ENCODE measurements around the gene RAP2A. TPM values are rescaled to one million over a fixed set of nuclear protein-coding genes. Genes with fewer than 3 reads are reported as not detected.

Gene RAP2A
- total and polyA plus RNA-seq, 9 of the 15 experiments (the other 6 are each of a cell fraction or from before 2014, with no cell fraction given): 1.8 to 11.7 (median 5.6) TPM

DNA sequence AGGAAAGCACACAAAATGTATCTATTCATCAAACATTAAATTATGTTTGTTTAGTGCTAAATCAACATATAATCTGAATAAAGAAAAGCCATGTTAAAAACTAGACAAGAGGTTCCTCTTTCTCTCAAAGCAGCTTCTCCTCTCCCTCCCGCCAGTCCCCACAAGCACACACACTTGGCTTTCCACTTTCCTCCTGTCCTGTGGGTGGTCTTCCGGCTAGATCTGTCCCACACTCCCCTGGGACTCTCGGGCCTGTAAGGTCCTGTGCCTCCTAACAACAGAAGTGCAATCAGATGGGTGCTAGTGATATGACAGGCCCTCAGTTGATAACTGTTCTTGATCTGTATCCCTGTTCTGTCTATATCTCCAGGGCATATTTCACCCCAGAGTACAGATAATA is 45.6 kb upstream of the RAP2A start:
- Histone ChIP-seq H3K4me3 (no peak overlapping the region), H2AFZ (ENCODE audit: low read depth, low read length) (no peak overlapping the region), H3K36me3 (ENCODE audit: control insufficient read depth, insufficient read depth, low read length) (peaks cover 3% of the 10 kb centered on the region; the same call in 1 of the 3 replicates), H4K20me1 (replicated peaks; ENCODE audit: control insufficient read depth, insufficient read depth, low read length) (no peaks in the 10 kb centered on the region), H3K4me1 (replicated peaks in 1 of 2; ENCODE audit: control insufficient read depth in 2 of 2, insufficient read depth in 2 of 2, low read length in 2 of 2) (no peaks in the 10 kb centered on the region), H3K79me2 (ENCODE audit: control insufficient read depth, insufficient read depth, low read length) (no peaks in the 10 kb centered on the region; the same call in 2 of the 3 replicates), H3K27me3 (ENCODE audit: control insufficient read depth in 2 of 2, insufficient read depth in 2 of 2, low read length in 2 of 2) (no peaks in the 10 kb centered on the region), H3K4me2 (ENCODE audit: insufficient read depth, low read length) (no peak overlapping the region), H3K9me1 (ENCODE audit: control insufficient read depth, insufficient read depth, low read length) (no peaks in the 10 kb centered on the region), H3K9me3 (replicated peaks; ENCODE audit: control insufficient read depth, insufficient read depth, low read depth, low read length) (no peaks in the 10 kb centered on the region), H3K9ac (ENCODE audit: insufficient read depth in 1 of 2, low read depth in 2 of 2, low read length in 2 of 2) (no peak overlapping the region), H3K27ac (ENCODE audit: extremely low read depth, low read depth, low read length) (no peak overlapping the region)
- intact Hi-C loops (cut with micrococcal nuclease) (no loop called here), in situ Hi-C loops (cut with MboI) (no loop called here)
- DNase-seq (ENCODE audit: extremely low read depth in 1 of 4, low spot score in 3 of 4): no peak
- ChIA-PET POLR2A (interaction anchor here (1.1 kb wide), 1 partner anchor 15 kb away, joined by 3 read pairs; no protein-coding TSS in a partner anchor), CTCF (ENCODE audit: low intra/inter-chr PET ratio) (no interaction called here)
- WGBS (ENCODE audit: insufficient coverage, low coverage, missing lambda C conversion rate): 49% methylated on average over 3 of the region's 3 CpGs
- FAIRE-seq: no peak
- no peak for ATAC-seq
- no TSS peak for BruUV-seq (replicated peaks)
- TF ChIP-seq RBM14 (IDR thresholded peaks at IDR 0.05; ENCODE audit: borderline replicate concordance, insufficient read depth, low read depth, low read length): no peak
- no peak for TF ChIP-seq NR1H2 (CRISPR knock-in tag; IDR thresholded peaks at IDR 0.05)
- TF ChIP-seq, protein P1, sequence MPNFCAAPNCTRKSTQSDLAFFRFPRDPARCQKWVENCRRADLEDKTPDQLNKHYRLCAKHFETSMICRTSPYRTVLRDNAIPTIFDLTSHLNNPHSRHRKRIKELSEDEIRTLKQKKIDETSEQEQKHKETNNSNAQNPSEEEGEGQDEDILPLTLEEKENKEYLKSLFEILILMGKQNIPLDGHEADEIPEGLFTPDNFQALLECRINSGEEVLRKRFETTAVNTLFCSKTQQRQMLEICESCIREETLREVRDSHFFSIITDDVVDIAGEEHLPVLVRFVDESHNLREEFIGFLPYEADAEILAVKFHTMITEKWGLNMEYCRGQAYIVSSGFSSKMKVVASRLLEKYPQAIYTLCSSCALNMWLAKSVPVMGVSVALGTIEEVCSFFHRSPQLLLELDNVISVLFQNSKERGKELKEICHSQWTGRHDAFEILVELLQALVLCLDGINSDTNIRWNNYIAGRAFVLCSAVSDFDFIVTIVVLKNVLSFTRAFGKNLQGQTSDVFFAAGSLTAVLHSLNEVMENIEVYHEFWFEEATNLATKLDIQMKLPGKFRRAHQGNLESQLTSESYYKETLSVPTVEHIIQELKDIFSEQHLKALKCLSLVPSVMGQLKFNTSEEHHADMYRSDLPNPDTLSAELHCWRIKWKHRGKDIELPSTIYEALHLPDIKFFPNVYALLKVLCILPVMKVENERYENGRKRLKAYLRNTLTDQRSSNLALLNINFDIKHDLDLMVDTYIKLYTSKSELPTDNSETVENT (CRISPR knock-in tag; IDR thresholded peaks at IDR 0.05): no peak
- TF ChIP-seq DACH1 (IDR thresholded peaks at IDR 0.05; ENCODE audit: partially characterized antibody): no peak
- TF ChIP-seq FIP1L1 (IDR thresholded peaks at IDR 0.05; ENCODE audit: low read depth, low read length, poor library complexity, severe bottlenecking): no peak
- TF ChIP-seq IRF2 (CRISPR knock-in tag; IDR thresholded peaks at IDR 0.05): no peak
- no peak for TF ChIP-seq ZNF354B (CRISPR knock-in tag; IDR thresholded peaks at IDR 0.05)
- TF ChIP-seq, protein P2, sequence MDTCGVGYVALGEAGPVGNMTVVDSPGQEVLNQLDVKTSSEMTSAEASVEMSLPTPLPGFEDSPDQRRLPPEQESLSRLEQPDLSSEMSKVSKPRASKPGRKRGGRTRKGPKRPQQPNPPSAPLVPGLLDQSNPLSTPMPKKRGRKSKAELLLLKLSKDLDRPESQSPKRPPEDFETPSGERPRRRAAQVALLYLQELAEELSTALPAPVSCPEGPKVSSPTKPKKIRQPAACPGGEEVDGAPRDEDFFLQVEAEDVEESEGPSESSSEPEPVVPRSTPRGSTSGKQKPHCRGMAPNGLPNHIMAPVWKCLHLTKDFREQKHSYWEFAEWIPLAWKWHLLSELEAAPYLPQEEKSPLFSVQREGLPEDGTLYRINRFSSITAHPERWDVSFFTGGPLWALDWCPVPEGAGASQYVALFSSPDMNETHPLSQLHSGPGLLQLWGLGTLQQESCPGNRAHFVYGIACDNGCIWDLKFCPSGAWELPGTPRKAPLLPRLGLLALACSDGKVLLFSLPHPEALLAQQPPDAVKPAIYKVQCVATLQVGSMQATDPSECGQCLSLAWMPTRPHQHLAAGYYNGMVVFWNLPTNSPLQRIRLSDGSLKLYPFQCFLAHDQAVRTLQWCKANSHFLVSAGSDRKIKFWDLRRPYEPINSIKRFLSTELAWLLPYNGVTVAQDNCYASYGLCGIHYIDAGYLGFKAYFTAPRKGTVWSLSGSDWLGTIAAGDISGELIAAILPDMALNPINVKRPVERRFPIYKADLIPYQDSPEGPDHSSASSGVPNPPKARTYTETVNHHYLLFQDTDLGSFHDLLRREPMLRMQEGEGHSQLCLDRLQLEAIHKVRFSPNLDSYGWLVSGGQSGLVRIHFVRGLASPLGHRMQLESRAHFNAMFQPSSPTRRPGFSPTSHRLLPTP (IDR thresholded peaks at IDR 0.05; ENCODE audit: borderline replicate concordance, extremely low read depth, insufficient read length): no peak
- no peak for TF ChIP-seq ELF1 (tag; IDR thresholded peaks at IDR 0.05)
- no peak for TF ChIP-seq ZNF778 (CRISPR knock-in tag; IDR thresholded peaks at IDR 0.05)
- TF ChIP-seq HDGF (IDR thresholded peaks at IDR 0.05): no peak
- TF ChIP-seq, protein P3, sequence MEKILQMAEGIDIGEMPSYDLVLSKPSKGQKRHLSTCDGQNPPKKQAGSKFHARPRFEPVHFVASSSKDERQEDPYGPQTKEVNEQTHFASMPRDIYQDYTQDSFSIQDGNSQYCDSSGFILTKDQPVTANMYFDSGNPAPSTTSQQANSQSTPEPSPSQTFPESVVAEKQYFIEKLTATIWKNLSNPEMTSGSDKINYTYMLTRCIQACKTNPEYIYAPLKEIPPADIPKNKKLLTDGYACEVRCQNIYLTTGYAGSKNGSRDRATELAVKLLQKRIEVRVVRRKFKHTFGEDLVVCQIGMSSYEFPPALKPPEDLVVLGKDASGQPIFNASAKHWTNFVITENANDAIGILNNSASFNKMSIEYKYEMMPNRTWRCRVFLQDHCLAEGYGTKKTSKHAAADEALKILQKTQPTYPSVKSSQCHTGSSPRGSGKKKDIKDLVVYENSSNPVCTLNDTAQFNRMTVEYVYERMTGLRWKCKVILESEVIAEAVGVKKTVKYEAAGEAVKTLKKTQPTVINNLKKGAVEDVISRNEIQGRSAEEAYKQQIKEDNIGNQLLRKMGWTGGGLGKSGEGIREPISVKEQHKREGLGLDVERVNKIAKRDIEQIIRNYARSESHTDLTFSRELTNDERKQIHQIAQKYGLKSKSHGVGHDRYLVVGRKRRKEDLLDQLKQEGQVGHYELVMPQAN (IDR thresholded peaks at IDR 0.05; ENCODE audit: borderline replicate concordance): no peak
- no peak for TF ChIP-seq ZNF282 (CRISPR knock-in tag; IDR thresholded peaks at IDR 0.05)
- no peak for TF ChIP-seq L3MBTL2 (IDR thresholded peaks at IDR 0.05)
- TF ChIP-seq, protein P4, sequence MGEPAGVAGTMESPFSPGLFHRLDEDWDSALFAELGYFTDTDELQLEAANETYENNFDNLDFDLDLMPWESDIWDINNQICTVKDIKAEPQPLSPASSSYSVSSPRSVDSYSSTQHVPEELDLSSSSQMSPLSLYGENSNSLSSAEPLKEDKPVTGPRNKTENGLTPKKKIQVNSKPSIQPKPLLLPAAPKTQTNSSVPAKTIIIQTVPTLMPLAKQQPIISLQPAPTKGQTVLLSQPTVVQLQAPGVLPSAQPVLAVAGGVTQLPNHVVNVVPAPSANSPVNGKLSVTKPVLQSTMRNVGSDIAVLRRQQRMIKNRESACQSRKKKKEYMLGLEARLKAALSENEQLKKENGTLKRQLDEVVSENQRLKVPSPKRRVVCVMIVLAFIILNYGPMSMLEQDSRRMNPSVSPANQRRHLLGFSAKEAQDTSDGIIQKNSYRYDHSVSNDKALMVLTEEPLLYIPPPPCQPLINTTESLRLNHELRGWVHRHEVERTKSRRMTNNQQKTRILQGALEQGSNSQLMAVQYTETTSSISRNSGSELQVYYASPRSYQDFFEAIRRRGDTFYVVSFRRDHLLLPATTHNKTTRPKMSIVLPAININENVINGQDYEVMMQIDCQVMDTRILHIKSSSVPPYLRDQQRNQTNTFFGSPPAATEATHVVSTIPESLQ (CRISPR knock-in tag; IDR thresholded peaks at IDR 0.05): no peak
